T-helper 2 cell treated with Interferon-gamma antibody and Interleukin-4, amounts not matched to agents 5 μg/mL and 100 μg/mL, for 36 hours (primary cell): ENCODE results near the gene ABCD1.

ENCODE experiments used
- DNase-seq: peaks from one replicate; pipeline ENCODE4 v3.0.0; 2021; ENCODE audit warnings: low spot score
- H3K27ac Mint-ChIP-seq: one replicate; pipeline ENCODE4 v1.8.0; 2021; ENCODE audit warnings: mild to moderate bottlenecking, mixed read lengths
- H3K27me3 Mint-ChIP-seq: one replicate; pipeline ENCODE4 v1.8.0; 2021; ENCODE audit warnings: low read depth, mixed read lengths
- H3K36me3 Mint-ChIP-seq: one replicate; pipeline ENCODE4 v1.8.0; 2021; ENCODE audit warnings: low read depth, mixed read lengths
- H3K4me1 Mint-ChIP-seq: one replicate; pipeline ENCODE4 v1.8.0; 2021; ENCODE audit warnings: low read depth, mixed read lengths
- H3K4me3 Mint-ChIP-seq: one replicate; pipeline ENCODE4 v1.8.0; 2022; ENCODE audit warnings: mild to moderate bottlenecking, moderate library complexity, mixed read lengths
- H3K9me3 Mint-ChIP-seq: one replicate; pipeline ENCODE4 v1.8.0; 2021; ENCODE audit warnings: mixed read lengths

The ABCD1 gene

DNA sequence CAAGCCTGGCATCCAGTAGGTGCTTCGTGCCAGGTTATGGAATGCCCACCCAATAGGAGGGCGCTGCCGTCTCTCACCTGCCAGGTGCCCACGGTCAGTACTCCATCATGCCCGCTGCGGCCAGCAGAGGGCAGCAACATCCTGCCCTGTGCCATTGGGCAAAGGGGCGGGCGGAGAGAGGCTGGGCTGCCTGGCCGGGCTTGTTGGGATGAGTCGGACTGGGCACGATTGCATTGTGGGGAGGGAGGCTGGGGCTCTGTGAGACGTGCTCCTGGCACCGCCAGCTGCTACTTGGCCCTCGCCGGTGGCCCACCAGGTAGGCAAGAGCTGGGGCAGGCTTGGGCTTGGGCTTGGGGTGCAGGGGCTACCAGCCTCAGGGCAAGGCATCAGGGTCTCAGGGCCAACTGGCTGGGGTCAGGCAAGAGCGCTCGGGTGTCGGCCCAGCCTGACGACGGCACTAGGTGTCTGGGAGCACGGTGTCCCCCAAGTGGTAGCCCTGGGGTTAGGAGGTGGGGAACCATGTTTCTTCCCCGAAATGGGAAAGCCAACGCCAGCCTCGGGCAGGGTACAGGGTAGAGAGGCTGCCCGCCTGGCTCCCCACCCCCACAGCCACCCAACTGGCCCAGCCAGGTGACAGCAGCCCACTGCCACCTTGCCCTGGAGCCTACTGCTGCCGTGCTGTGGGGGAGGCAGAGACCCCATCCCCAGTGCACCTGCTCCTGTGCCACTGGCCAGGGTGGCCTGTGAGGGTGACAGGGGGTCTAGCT lies 39.5 kb downstream of the ABCD1 start, which contains the start of gene PLXNB3:
Gene PLXNB3, plus strand, starts transcription at position 261 of the 767 bp plus-strand sequence. CDS start 1,287 bp downstream, outside the sequence.
- Mint-ChIP-seq H3K27me3 (no peaks in the 10 kb centered on the region), H3K27ac (no peak within 1 kb of the TSS), H3K4me3 (no peak within 1 kb of the TSS), H3K4me1 (peaks cover 5% of the 10 kb centered on the region), H3K36me3 (no peaks in the 10 kb centered on the region), H3K9me3 (no peaks in the 10 kb centered on the region)
- DNase-seq = peak; percentile 56

DNA sequence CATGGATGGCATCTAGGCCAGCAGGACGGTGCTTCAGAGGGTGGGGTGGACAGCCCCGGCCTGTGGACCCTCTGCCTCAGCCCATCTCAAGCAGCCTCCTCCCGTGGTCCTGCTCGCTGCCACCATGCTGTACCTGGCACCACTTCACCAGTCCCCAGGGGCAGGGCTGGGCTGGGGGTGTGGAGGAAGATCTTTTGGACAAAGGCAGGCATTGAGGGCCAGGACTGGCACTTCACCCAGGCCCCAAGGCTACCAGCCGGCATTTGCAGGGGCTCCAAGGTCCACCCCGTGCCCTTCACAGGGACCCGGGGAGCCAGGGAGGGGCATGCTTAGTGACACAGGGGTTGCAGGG lies 40.1 kb downstream of the ABCD1 start:
- no peaks in the 10 kb centered on the region for H3K9me3 Mint-ChIP-seq
- H3K4me3 Mint-ChIP-seq = no peak overlapping the region
- DNase-seq = no peak
- peaks cover 5% of the 10 kb centered on the region for H3K4me1 Mint-ChIP-seq
- H3K27ac Mint-ChIP-seq = no peak overlapping the region
- H3K27me3 Mint-ChIP-seq = no peaks in the 10 kb centered on the region
- H3K36me3 Mint-ChIP-seq = no peaks in the 10 kb centered on the region

DNA sequence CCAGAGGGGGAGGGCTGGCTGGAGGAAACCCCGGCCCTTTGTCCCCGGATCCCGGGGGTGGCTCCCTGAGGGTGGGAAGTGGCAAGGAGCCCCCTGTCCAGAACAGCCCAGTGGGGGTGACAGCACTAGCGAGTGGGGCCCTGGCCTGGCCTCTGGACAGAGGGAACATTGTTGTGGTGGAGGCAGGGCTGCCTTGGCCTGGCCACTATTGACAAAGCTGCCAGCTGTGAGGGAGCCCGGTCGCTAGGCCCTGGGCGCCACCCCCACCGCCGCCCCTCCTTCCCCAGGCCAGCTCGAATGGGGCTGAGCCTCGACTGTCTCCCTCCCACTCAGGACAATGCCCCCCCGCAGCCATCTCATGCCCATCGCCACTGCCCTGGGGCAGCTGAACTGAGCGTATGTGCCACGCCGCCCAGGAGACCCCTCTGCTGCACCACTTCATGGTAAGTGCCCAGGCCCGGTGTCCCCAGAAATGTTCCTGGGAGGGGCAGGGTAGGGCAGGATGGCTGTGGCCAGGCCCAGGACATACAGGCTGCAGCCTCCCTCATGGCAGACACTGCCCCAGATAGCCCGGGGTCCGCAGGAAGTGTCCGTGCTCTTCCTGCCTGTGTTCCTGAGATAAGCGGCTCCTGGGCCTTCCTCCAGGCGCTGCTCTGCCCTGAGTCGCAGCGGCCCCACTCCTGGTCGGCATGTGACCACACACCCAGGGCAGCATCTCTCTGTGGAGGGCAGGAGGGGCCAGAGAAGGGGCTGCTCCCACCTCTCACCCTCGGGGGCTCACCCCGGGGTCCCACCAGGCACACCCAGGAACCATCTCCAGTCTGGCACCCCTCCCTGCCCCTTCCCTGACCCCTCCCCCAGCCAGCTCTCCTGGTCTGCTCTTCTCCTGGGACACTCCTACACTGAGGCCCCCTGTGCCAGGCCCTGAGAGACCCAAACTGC lies 40.8 kb downstream of the ABCD1 start:
- Mint-ChIP-seq H3K4me3 (no peak overlapping the region), H3K27ac (no peak overlapping the region), H3K27me3 (no peaks in the 10 kb centered on the region), H3K9me3 (no peaks in the 10 kb centered on the region), H3K4me1 (peaks cover 5% of the 10 kb centered on the region), H3K36me3 (no peaks in the 10 kb centered on the region)
- no peak for DNase-seq

DNA sequence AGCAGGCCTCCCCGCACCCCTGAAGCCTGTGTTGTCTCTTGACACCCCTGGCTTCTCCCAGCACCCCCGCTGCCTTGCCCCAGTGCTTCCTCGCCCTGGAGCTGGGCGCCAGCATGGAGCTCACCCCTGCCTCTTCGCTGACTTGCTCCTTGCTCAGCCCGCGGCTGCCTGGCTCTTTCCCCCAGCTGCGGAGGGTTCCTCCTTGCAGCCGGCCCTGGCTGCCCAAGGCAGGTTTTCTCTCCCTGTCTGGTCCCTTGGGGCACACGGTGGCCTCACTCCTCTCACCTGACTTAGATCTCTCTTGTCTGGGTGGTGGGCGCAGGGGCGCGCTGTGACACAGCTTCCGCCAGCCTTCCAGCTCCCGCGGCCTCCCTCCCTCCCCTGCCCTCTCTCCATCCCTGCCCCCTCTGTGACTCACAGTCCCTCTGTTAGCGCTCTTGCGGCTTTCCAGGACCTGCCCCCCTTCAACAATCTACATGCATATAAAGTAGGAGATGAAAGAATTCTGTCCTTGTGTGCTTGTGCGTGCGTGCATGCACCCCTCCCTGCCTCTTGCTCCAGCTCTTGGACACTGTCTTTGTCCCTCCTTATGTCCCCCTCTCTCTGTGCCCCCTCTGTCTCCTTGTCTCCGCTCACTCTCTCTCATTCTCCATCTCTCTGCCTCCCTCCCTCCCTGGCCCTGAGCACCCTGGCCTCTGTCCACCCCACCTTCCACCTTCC lies 41.6 kb downstream of the ABCD1 start:
- Mint-ChIP-seq H3K27ac (peak overlapping the region; percentile 10), H3K27me3 (no peaks in the 10 kb centered on the region), H3K4me1 (peaks cover 5% of the 10 kb centered on the region), H3K9me3 (no peaks in the 10 kb centered on the region), H3K36me3 (no peaks in the 10 kb centered on the region), H3K4me3 (no peak overlapping the region)
- no peak for DNase-seq

- Mint-ChIP-seq H3K27me3 (no peaks in the 10 kb centered on the region), H3K4me3 (no peak overlapping the region), H3K4me1 (peaks cover 5% of the 10 kb centered on the region), H3K27ac (no peak overlapping the region), H3K9me3 (no peaks in the 10 kb centered on the region), H3K36me3 (no peaks in the 10 kb centered on the region)
- DNase-seq = no peak
Measured at GRCh38 chrX:153766871-153767673, 42.4 kb downstream of the ABCD1 start.

DNA sequence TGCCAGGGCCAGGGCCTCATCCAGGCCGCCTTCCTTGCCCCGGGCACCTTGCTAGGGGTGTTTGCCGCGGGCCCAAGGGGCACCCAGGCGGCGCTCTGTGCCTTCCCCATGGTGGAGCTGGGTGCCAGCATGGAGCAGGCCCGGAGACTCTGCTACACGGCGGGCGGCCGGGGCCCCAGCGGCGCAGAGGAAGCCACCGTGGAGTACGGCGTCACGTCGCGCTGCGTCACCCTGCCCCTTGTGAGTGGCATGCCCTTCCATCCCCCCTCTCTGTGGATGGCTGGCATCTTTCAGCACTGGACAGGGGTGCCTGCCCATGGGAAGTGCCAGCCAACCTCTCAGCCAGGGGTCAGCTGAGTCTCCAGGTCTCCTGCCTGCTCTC lies 43.0 kb downstream of the ABCD1 start:
- DNase-seq = no peak
- Mint-ChIP-seq H3K4me1 (peaks cover 5% of the 10 kb centered on the region), H3K27ac (no peak overlapping the region)

DNA sequence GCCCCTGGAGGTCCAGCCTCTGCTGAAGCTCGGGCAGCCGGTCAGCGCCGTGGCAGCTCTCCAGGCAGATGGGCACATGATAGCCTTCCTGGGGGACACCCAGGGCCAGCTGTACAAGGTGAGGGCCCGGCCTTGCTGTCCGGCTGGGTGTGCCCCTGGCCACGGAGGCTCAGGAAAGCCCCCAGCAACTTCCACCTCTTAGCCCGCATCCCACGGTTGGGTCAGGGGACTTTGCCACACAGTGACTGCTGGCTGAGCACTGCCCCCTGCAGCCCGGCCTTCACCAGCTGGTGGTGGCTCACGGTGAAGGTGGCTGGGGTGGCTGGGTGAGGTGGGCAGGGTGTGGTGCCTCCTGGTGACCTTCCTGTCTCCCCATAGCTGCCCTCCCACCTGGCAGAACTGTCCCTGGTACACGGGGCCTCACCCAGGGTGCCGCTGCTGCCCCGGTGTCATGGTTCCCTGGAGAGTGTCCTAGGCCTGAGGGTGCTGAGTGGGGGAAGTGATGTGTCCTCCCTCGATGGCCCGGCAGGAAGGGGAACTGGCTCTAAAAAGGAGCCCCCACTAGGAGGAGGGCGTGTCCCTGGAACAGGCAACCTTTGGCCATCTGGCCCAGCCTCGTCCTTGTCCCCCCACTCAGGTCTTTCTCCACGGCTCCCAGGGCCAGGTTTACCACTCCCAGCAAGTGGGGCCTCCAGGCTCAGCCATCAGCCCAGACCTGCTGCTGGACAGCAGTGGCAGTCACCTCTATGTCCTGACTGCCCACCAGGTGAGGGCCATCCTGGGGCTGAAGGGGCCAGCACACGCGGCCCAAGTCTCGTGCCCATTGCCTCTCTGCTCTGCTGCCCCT lies 43.9 kb downstream of the ABCD1 start:
- Mint-ChIP-seq H3K27ac (no peak overlapping the region), H3K36me3 (no peaks in the 10 kb centered on the region), H3K4me1 (peaks cover 5% of the 10 kb centered on the region), H3K9me3 (no peaks in the 10 kb centered on the region), H3K27me3 (no peaks in the 10 kb centered on the region), H3K4me3 (no peak overlapping the region)
- DNase-seq = no peak

More for the DNA sequence above, 43.0 kb downstream of the ABCD1 start:
- H3K9me3 Mint-ChIP-seq = no peaks in the 10 kb centered on the region
- no peak overlapping the region for H3K4me3 Mint-ChIP-seq
- no peaks in the 10 kb centered on the region for H3K27me3 Mint-ChIP-seq
- H3K36me3 Mint-ChIP-seq = no peaks in the 10 kb centered on the region

DNA sequence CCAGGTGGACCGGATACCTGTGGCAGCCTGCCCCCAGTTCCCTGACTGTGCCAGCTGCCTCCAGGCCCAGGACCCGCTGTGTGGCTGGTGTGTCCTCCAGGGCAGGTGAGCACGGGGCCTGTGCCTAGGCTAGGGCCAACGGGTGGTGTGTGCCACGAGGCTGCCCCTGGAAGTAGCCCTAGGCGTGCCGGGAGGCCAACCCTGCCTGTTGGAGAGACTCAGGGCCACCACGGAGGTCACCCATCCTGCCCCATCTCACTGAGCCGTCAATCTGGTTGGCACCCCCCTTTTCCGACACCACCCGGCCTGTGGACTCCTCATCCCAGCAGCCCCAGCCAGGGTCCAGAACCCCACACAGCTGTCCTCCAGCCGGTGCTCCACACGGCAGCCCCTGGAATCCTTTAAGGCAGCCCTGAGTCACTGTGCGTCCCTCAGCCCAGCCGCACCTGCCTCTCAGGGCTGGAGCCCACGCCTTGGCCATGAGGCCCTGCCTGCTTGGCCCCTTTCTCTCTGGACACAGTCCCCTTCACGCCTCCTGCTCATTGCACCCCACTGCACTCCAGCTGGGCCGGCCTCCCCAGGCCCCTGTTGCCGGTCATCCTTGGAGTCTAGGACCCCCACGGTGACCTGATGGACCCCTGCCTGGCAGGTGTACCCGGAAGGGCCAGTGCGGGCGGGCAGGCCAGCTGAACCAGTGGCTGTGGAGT lies 44.7 kb downstream of the ABCD1 start:
- Mint-ChIP-seq H3K36me3 (no peaks in the 10 kb centered on the region), H3K4me3 (no peak overlapping the region), H3K27ac (no peak overlapping the region), H3K27me3 (no peaks in the 10 kb centered on the region), H3K9me3 (no peaks in the 10 kb centered on the region), H3K4me1 (peaks cover 4% of the 10 kb centered on the region)
- no peak for DNase-seq

DNA sequence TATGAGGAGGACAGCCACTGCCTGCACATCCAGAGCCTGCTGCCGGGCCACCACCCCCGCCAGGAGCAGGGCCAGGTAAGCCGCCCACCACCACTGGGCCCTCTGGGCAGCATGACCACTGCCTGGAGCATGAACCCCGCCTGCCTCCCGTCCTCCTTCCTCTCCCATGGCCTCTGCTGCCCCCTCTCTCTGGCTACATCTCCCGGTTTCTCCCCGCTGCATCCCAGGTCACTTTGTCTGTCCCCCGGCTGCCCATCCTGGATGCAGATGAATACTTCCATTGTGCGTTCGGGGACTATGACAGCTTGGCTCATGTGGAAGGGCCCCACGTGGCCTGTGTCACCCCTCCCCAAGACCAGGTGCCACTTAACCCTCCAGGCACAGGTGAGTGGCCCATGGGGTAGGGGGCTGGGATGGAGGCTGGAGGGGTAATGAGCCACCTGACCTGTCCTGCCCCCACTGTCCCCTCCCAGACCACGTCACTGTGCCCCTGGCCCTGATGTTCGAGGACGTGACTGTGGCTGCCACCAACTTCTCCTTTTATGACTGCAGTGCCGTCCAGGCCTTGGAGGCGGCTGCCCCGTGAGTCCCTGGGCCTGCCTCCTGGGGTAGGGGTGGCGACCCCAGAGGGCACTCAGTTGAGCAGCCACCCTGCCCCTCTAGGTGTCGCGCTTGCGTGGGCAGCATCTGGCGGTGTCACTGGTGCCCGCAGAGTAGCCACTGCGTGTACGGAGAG lies 45.4 kb downstream of the ABCD1 start:
- DNase-seq = no peak
- Mint-ChIP-seq H3K4me1 (peaks cover 4% of the 10 kb centered on the region), H3K36me3 (no peaks in the 10 kb centered on the region), H3K27me3 (no peaks in the 10 kb centered on the region), H3K9me3 (no peaks in the 10 kb centered on the region), H3K27ac (no peak overlapping the region), H3K4me3 (no peak overlapping the region)

- Mint-ChIP-seq H3K36me3 (no peaks in the 10 kb centered on the region), H3K4me1 (peaks cover 4% of the 10 kb centered on the region), H3K4me3 (no peak overlapping the region), H3K27ac (no peak overlapping the region), H3K27me3 (no peaks in the 10 kb centered on the region), H3K9me3 (no peaks in the 10 kb centered on the region)
- no peak for DNase-seq
Measured at GRCh38 chrX:153770601-153771414, 46.2 kb downstream of the ABCD1 start.
